Measurements from ENCODE around the gene ANKRD55.
"Not testable (repeated sequence)": the region's sequence is repeated elsewhere in the genome, so short reads cannot be mapped to it uniquely, and the experiment has no call there.

Gene ANKRD55

GRCh38 chr5:56233230-56233629 lies at the start of gene ANKRD55:
Gene ANKRD55, minus strand, starts transcription at chr5:56233330. Its CDS starts 417 bp downstream, at chr5:56232913.
- peak; percentile 57 for DNase-seq

GRCh38 chr5:56282216-56282615 lies 49.1 kb upstream of the ANKRD55 start:
- no peak for DNase-seq

GRCh38 chr5:56281489-56282165 lies 48.5 kb upstream of the ANKRD55 start:
- DNase-seq: no peak

- DNase-seq: no peak
These were observed 46.8 kb upstream of the ANKRD55 start for GRCh38 chr5:56279979-56280378.

GRCh38 chr5:56279291-56279690 lies 46.2 kb upstream of the ANKRD55 start:
- no peak for DNase-seq

- no peak for DNase-seq
These were observed 45.2 kb upstream of the ANKRD55 start for GRCh38 chr5:56278335-56278753.

GRCh38 chr5:56277573-56277972 lies 44.4 kb upstream of the ANKRD55 start:
- DNase-seq: no peak

GRCh38 chr5:56273376-56273955 lies 40.3 kb upstream of the ANKRD55 start:
- no peak for DNase-seq

- no peak for DNase-seq
These were observed 39.6 kb upstream of the ANKRD55 start for GRCh38 chr5:56272765-56273164.

- DNase-seq: peak; percentile 33
These were observed 37.6 kb upstream of the ANKRD55 start for GRCh38 chr5:56270568-56271392.

- DNase-seq: no peak
These were observed 36.9 kb upstream of the ANKRD55 start for GRCh38 chr5:56270058-56270457.

GRCh38 chr5:56269216-56269927 lies 36.2 kb upstream of the ANKRD55 start:
- DNase-seq: peak; percentile 26

GRCh38 chr5:56268707-56269106 lies 35.6 kb upstream of the ANKRD55 start:
- not testable (repeated sequence) for DNase-seq

GRCh38 chr5:56267856-56268255 lies 34.7 kb upstream of the ANKRD55 start:
- no peak for DNase-seq

GRCh38 chr5:56264417-56265025 lies 31.4 kb upstream of the ANKRD55 start:
- no peak for DNase-seq

GRCh38 chr5:56262279-56262678 lies 29.1 kb upstream of the ANKRD55 start:
- DNase-seq: no peak

- DNase-seq: no peak
These were observed 25.9 kb upstream of the ANKRD55 start for GRCh38 chr5:56259002-56259511.

GRCh38 chr5:56257763-56258529 lies 24.8 kb upstream of the ANKRD55 start:
- not testable (repeated sequence) for DNase-seq

GRCh38 chr5:56257010-56257409 lies 23.9 kb upstream of the ANKRD55 start:
- no peak for DNase-seq

- DNase-seq: no peak
These were observed 22.4 kb upstream of the ANKRD55 start for GRCh38 chr5:56255502-56255901.

GRCh38 chr5:56253924-56254323 lies 20.8 kb upstream of the ANKRD55 start:
- no peak for DNase-seq

- no peak for DNase-seq
These were observed 20.0 kb upstream of the ANKRD55 start for GRCh38 chr5:56253126-56253525.
